ENCODE data around the gene MAOA.
"Not testable (repeated sequence)": the region's sequence is repeated elsewhere in the genome, so short reads cannot be mapped to it uniquely, and the experiment has no call there.

The MAOA gene

DNA sequence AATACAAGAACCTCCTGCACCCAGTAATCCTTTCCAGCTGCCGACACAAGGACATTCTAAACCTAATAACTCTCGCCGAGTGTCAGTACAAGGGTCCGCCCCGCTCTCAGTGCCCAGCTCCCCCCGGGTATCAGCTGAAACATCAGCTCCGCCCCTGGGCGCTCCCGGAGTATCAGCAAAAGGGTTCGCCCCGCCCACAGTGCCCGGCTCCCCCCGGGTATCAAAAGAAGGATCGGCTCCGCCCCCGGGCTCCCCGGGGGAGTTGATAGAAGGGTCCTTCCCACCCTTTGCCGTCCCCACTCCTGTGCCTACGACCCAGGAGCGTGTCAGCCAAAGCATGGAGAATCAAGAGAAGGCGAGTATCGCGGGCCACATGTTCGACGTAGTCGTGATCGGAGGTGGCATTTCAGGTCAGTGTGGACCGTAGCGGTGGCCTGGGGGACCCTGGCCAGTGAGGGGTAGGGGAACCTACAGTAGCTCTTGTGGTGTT lies at the start of gene MAOA:
Gene MAOA, plus strand, starts transcription at position 295 of the 490 bp plus-strand sequence. Its CDS starts 43 bp downstream, at position 338.
- Histone ChIP-seq H3K9ac (ENCODE audit: low read depth, low read length) (peak within 1 kb of the TSS; percentile 62; the same call in 1 of the 2 replicates), H3K36me3 (ENCODE audit: insufficient read depth, low read length) (no peaks in the 10 kb centered on the region), H3K79me2 (ENCODE audit: insufficient read depth, low read length) (no peaks in the 10 kb centered on the region), H3K9me3 (ENCODE audit: insufficient read depth, low read length, severe bottlenecking) (no peaks in the 10 kb centered on the region), H2AFZ (ENCODE audit: low read depth, low read length) (peak within 1 kb of the TSS; percentile 80), H3K4me1 (ENCODE audit: insufficient read depth, low read length) (peaks cover 9% of the 10 kb centered on the region), H3K27me3 (ENCODE audit: insufficient read depth, low read length, poor library complexity) (no peaks in the 10 kb centered on the region), H3K27ac (ENCODE audit: low read length) (peak within 1 kb of the TSS; percentile 96; the same call in 1 of the 2 replicates), H3K4me3 (ENCODE audit: low read depth in 1 of 2, low read length in 2 of 2) (peak within 1 kb of the TSS in 1 of 2 experiments; percentile 61; a peak in 3 of 4 replicates), H3K4me2 (ENCODE audit: insufficient read depth, low read length) (peak within 1 kb of the TSS; percentile 61), H4K20me1 (ENCODE audit: insufficient read depth, low read length) (no peaks in the 10 kb centered on the region)
- ATAC-seq (ENCODE audit: insufficient read depth, low read depth) (no peak), DNase-seq (no peak)
- TF ChIP-seq EZH2 (IDR thresholded peaks at IDR 0.05; ENCODE audit: borderline replicate concordance, low read depth, low read length, severe bottlenecking), result no peak

DNA sequence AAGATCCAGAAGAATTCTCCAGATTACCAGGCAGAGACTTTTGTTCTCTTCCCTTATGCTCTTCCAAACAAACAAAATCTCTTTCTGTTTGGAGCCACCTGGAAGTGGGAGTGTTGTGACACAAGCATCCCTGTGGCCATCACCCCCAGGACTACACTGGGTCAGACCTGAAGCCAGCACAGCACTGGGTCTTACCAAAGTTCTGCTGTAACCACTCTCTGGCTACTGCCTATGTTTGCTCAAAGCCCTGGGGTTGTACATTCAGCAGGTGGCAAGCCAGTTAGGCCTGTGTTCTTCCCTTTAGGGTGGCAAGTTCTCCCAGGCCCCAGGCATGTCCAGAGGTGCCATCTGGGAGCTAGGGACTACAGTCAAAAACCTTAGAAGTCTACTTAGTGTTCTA lies 43.7 kb upstream of the MAOA start:
- Histone ChIP-seq H3K79me2 (ENCODE audit: insufficient read depth, low read length) (no peaks in the 10 kb centered on the region), H3K27ac (ENCODE audit: low read length) (no peak overlapping the region)
- TF ChIP-seq, protein P1, sequence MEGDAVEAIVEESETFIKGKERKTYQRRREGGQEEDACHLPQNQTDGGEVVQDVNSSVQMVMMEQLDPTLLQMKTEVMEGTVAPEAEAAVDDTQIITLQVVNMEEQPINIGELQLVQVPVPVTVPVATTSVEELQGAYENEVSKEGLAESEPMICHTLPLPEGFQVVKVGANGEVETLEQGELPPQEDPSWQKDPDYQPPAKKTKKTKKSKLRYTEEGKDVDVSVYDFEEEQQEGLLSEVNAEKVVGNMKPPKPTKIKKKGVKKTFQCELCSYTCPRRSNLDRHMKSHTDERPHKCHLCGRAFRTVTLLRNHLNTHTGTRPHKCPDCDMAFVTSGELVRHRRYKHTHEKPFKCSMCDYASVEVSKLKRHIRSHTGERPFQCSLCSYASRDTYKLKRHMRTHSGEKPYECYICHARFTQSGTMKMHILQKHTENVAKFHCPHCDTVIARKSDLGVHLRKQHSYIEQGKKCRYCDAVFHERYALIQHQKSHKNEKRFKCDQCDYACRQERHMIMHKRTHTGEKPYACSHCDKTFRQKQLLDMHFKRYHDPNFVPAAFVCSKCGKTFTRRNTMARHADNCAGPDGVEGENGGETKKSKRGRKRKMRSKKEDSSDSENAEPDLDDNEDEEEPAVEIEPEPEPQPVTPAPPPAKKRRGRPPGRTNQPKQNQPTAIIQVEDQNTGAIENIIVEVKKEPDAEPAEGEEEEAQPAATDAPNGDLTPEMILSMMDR (IDR thresholded peaks at IDR 0.05; ENCODE audit: borderline replicate concordance, extremely low read depth, low read length, poor library complexity, severe bottlenecking), result no peak
- no peak for TF ChIP-seq EZH2 (IDR thresholded peaks at IDR 0.05; ENCODE audit: borderline replicate concordance, low read depth, low read length, severe bottlenecking)

DNA sequence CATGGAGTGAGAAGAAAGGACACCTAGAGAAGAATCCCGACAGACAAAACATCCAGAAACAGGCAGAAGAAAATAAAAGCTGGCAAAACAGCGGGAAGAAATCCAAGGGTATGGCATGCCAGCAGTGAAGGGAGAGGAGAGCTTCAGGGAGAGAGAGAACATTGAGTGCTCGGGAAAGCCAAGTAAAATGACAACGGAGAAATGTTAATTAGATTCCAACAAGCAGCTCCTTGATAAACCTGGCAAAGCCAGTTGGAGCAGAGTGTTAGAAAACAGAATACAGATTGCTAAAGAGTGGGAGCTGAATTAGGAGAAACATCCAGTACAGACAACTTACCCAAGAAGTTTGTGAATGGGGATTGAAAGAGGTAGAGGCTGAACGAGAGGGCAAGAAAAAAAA lies 40.4 kb upstream of the MAOA start:
- Histone ChIP-seq H3K9me3 (ENCODE audit: insufficient read depth, low read length, severe bottlenecking) (no peaks in the 10 kb centered on the region), H3K36me3 (ENCODE audit: insufficient read depth, low read length) (no peaks in the 10 kb centered on the region), H3K4me3 (ENCODE audit: low read depth in 1 of 2, low read length in 2 of 2) (no peak overlapping the region), H3K27me3 (ENCODE audit: insufficient read depth, low read length, poor library complexity) (no peaks in the 10 kb centered on the region), H2AFZ (ENCODE audit: low read depth, low read length) (no peak overlapping the region), H3K4me2 (ENCODE audit: insufficient read depth, low read length) (no peak overlapping the region), H3K9ac (ENCODE audit: low read depth, low read length) (no peak overlapping the region), H3K27ac (ENCODE audit: low read length) (no peak overlapping the region), H3K79me2 (ENCODE audit: insufficient read depth, low read length) (no peaks in the 10 kb centered on the region), H4K20me1 (ENCODE audit: insufficient read depth, low read length) (no peaks in the 10 kb centered on the region), H3K4me1 (ENCODE audit: insufficient read depth, low read length) (no peaks in the 10 kb centered on the region)
- DNase-seq (no peak), ATAC-seq (ENCODE audit: insufficient read depth, low read depth) (no peak)
- TF ChIP-seq EZH2 (IDR thresholded peaks at IDR 0.05; ENCODE audit: borderline replicate concordance, low read depth, low read length, severe bottlenecking), result no peak
- TF ChIP-seq, protein P1 (IDR thresholded peaks at IDR 0.05; ENCODE audit: borderline replicate concordance, extremely low read depth, low read length, poor library complexity, severe bottlenecking), result no peak

More for the DNA sequence above, 43.7 kb upstream of the MAOA start:
- DNase-seq, result no peak
- no peaks in the 10 kb centered on the region for H4K20me1 ChIP-seq (ENCODE audit: insufficient read depth, low read length)
- H3K4me1 ChIP-seq (ENCODE audit: insufficient read depth, low read length), result no peaks in the 10 kb centered on the region
- H3K4me3 ChIP-seq (ENCODE audit: low read depth in 1 of 2, low read length in 2 of 2), result no peak overlapping the region
- ATAC-seq (ENCODE audit: insufficient read depth, low read depth), result no peak
- H3K36me3 ChIP-seq (ENCODE audit: insufficient read depth, low read length), result no peaks in the 10 kb centered on the region
- H3K27me3 ChIP-seq (ENCODE audit: insufficient read depth, low read length, poor library complexity), result no peaks in the 10 kb centered on the region
- H2AFZ ChIP-seq (ENCODE audit: low read depth, low read length), result no peak overlapping the region
- no peaks in the 10 kb centered on the region for H3K9me3 ChIP-seq (ENCODE audit: insufficient read depth, low read length, severe bottlenecking)
- no peak overlapping the region for H3K4me2 ChIP-seq (ENCODE audit: insufficient read depth, low read length)
- H3K9ac ChIP-seq (ENCODE audit: low read depth, low read length), result no peak overlapping the region

DNA sequence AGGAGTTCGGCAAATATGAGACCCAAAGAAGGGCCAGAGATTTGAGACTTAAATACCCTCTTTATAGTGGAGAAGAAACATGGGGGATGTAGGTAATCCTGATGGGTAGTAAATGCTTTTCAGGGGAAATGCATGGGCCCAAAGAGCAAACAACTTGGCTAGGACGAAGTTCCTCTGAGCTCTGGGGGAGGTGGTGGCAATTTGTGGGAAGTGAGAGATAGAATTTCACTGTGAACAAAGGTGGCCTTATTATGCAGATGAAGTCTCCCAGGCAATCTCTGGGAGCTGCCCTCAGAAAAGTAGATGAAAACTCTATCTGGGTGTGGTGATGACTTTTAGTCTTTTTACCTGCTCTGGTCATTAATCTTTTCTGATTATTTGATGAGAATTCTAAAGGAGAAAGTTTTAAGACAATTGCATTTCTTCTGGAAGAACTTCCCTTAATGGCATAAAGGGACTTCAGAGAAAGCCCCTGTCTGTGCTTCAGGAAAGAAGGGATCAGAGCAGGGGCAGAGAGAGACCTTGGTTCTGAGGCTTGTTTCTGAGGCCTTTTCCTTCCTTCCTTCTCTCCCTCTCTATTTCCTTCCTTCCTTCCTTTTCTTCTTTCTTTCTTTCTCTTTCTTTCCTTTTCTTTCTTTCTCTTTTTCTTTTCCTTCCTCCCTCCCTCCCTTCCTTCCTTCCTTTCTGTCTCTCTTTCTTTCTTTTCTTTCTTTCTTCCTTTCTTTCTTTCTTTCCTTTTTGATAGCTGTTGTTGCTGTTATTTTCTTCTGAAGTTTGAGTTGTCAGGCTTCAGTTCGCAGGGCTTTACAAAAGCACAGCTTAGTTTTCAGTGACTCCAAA lies 37.5 kb upstream of the MAOA start:
- Histone ChIP-seq H2AFZ (ENCODE audit: low read depth, low read length) (no peak overlapping the region), H3K4me3 (ENCODE audit: low read depth in 1 of 2, low read length in 2 of 2) (no peak overlapping the region), H3K27ac (ENCODE audit: low read length) (no peak overlapping the region), H3K79me2 (ENCODE audit: insufficient read depth, low read length) (no peaks in the 10 kb centered on the region), H4K20me1 (ENCODE audit: insufficient read depth, low read length) (no peaks in the 10 kb centered on the region), H3K9me3 (ENCODE audit: insufficient read depth, low read length, severe bottlenecking) (no peaks in the 10 kb centered on the region), H3K4me1 (ENCODE audit: insufficient read depth, low read length) (no peaks in the 10 kb centered on the region), H3K9ac (ENCODE audit: low read depth, low read length) (no peak overlapping the region), H3K36me3 (ENCODE audit: insufficient read depth, low read length) (no peaks in the 10 kb centered on the region), H3K27me3 (ENCODE audit: insufficient read depth, low read length, poor library complexity) (no peaks in the 10 kb centered on the region), H3K4me2 (ENCODE audit: insufficient read depth, low read length) (no peak overlapping the region)
- TF ChIP-seq EZH2 (IDR thresholded peaks at IDR 0.05; ENCODE audit: borderline replicate concordance, low read depth, low read length, severe bottlenecking), result no peak
- TF ChIP-seq, protein P1 (IDR thresholded peaks at IDR 0.05; ENCODE audit: borderline replicate concordance, extremely low read depth, low read length, poor library complexity, severe bottlenecking), result no peak
- ATAC-seq (ENCODE audit: insufficient read depth, low read depth) (no peak), DNase-seq (no peak)

DNA sequence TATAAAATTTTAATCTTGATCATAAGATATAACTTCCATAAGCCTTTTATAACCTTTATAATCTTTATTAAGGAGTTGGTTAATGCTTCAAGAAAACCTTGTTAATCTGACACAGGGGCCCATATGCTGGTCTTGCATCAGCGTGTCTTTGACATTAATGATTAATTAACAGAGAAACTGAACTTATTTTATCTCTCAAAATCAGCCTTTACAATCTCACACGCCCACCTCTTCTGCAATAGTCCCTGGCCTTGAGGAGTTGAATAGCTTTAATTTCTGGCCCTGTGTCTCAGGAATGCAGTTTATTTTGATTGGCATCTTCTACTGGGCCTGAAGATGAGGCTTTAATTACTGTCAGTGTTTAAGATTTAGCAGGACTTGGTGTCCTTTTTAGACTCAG lies 36.2 kb upstream of the MAOA start:
- not testable (repeated sequence) for H3K4me3 ChIP-seq (ENCODE audit: low read depth in 1 of 2, low read length in 2 of 2); H3K4me1 ChIP-seq (ENCODE audit: insufficient read depth, low read length)

More for the DNA sequence above, 36.2 kb upstream of the MAOA start:
- not testable (repeated sequence) for H2AFZ ChIP-seq (ENCODE audit: low read depth, low read length); H3K79me2 ChIP-seq (ENCODE audit: insufficient read depth, low read length); ATAC-seq (ENCODE audit: insufficient read depth, low read depth); DNase-seq; H3K4me2 ChIP-seq (ENCODE audit: insufficient read depth, low read length); H4K20me1 ChIP-seq (ENCODE audit: insufficient read depth, low read length); H3K9me3 ChIP-seq (ENCODE audit: insufficient read depth, low read length, severe bottlenecking); H3K9ac ChIP-seq (ENCODE audit: low read depth, low read length); H3K27ac ChIP-seq (ENCODE audit: low read length); H3K27me3 ChIP-seq (ENCODE audit: insufficient read depth, low read length, poor library complexity); H3K36me3 ChIP-seq (ENCODE audit: insufficient read depth, low read length)

Measured in DND-41 (cell line).